ENCODE data around the gene KIAA1328. TPM values are rescaled to one million over a fixed set of nuclear protein-coding genes. Genes with fewer than 3 reads are reported as not detected.

KIAA1328 gene
- total and polyA plus RNA-seq, 9 of the 15 experiments (the other 6 are each of a cell fraction or from before 2014, with no cell fraction given): 4.0 to 8.6 (median 7.4) TPM

- no peak overlapping the region for H3K4me2 ChIP-seq (ENCODE audit: insufficient read depth, low read length)
- in situ Hi-C loops (cut with MboI): loop anchor here (25.0 kb wide), 1 partner anchor 552 kb away; no protein-coding TSS in a partner anchor
- TF ChIP-seq ETV1 (tag; conservative IDR thresholded peaks at IDR 0.05; ENCODE audit: low read depth) (no peak), RBFOX2 (IDR thresholded peaks at IDR 0.05; ENCODE audit: low read depth, low read length) (no peak), SNIP1 (IDR thresholded peaks at IDR 0.05; ENCODE audit: low read depth) (no peak), TCFL5 (CRISPR knock-in tag; conservative IDR thresholded peaks at IDR 0.05) (no peak), LCOR (CRISPR knock-in tag; IDR thresholded peaks at IDR 0.05) (no peak), CEBPG (CRISPR knock-in tag; IDR thresholded peaks at IDR 0.05) (no peak), CEBPG (tag; conservative IDR thresholded peaks at IDR 0.05 in 1 of 2, IDR thresholded peaks at IDR 0.05 in 1 of 2) (no peak), ZBTB49 (CRISPR knock-in tag; IDR thresholded peaks at IDR 0.05; ENCODE audit: borderline replicate concordance) (no peak), ILF3 (IDR thresholded peaks at IDR 0.05; ENCODE audit: borderline replicate concordance) (no peak)
Measured at GRCh38 chr18:36934884-36935283, 106.0 kb downstream of the KIAA1328 start.

More at GRCh38 chr18:36934884-36935283, 106.0 kb downstream of the KIAA1328 start:
- 6% methylated on average over 1 of the region's 1 CpG for WGBS (ENCODE audit: insufficient coverage, low coverage, missing lambda C conversion rate)
- ChIA-PET POLR2A (interaction anchor here (0.5 kb wide), 1 partner anchor 400 kb away, joined by 3 read pairs; no protein-coding TSS in a partner anchor), CTCF (ENCODE audit: low intra/inter-chr PET ratio) (no interaction called here)
- Histone ChIP-seq H3K79me2 (ENCODE audit: control insufficient read depth, insufficient read depth, low read length) (no peaks in the 10 kb centered on the region), H2AFZ (ENCODE audit: low read depth, low read length) (no peak overlapping the region), H3K9me1 (ENCODE audit: control insufficient read depth, insufficient read depth, low read length) (no peaks in the 10 kb centered on the region), H3K9me3 (replicated peaks; ENCODE audit: control insufficient read depth, insufficient read depth, low read depth, low read length) (no peaks in the 10 kb centered on the region), H4K20me1 (replicated peaks; ENCODE audit: control insufficient read depth, insufficient read depth, low read length) (no peaks in the 10 kb centered on the region), H3K4me3 (no peak overlapping the region), H3K27ac (ENCODE audit: extremely low read depth, low read depth, low read length) (no peak overlapping the region), H3K27me3 (ENCODE audit: control insufficient read depth in 2 of 2, insufficient read depth in 2 of 2, low read length in 2 of 2) (no peaks in the 10 kb centered on the region), H3K9ac (ENCODE audit: insufficient read depth in 1 of 2, low read depth in 2 of 2, low read length in 2 of 2) (no peak overlapping the region), H3K36me3 (ENCODE audit: control insufficient read depth, insufficient read depth, low read length) (no peaks in the 10 kb centered on the region), H3K4me1 (replicated peaks in 1 of 2; ENCODE audit: control insufficient read depth in 2 of 2, insufficient read depth in 2 of 2, low read length in 2 of 2) (no peaks in the 10 kb centered on the region)
- intact Hi-C loops (cut with micrococcal nuclease): no loop called here
- BruUV-seq (replicated peaks): no TSS peak
- DNase-seq (ENCODE audit: extremely low read depth in 1 of 4, low spot score in 3 of 4) (no peak), FAIRE-seq (no peak), ATAC-seq (no peak)

Measured in K562 (cell line).